HG03575 (cell line): ENCODE measurements around the gene NPY.

Source experiments
- ATAC-seq: cut with Tn5 transposase; IDR thresholded peaks from one replicate; pipeline ENCODE4 v1.9.1; 2021; ENCODE audit not compliant: unreplicated experiment, insufficient number of reproducible peaks, low FRiP score; ENCODE audit errors: extremely low read depth

The NPY gene

GRCh38 chr7:24304494-24305095, 20.6 kb downstream of the NPY start:
- no peak for ATAC-seq

GRCh38 chr7:24307326-24307725, 23.3 kb downstream of the NPY start:
- no peak for ATAC-seq

- no peak for ATAC-seq
Measured at GRCh38 chr7:24312588-24312987, 28.6 kb downstream of the NPY start.

GRCh38 chr7:24313777-24314176, 29.8 kb downstream of the NPY start:
- ATAC-seq = no peak

- no peak for ATAC-seq
Measured at GRCh38 chr7:24316340-24316739, 32.4 kb downstream of the NPY start.

- no peak for ATAC-seq
Measured at GRCh38 chr7:24318326-24318725, 34.3 kb downstream of the NPY start.

- no peak for ATAC-seq
Measured at GRCh38 chr7:24319209-24319608, 35.2 kb downstream of the NPY start.

- ATAC-seq = no peak
Measured at GRCh38 chr7:24323961-24324480, 40.0 kb downstream of the NPY start.

- ATAC-seq = peak; percentile 77
Measured at GRCh38 chr7:24325708-24326107, 41.7 kb downstream of the NPY start.

GRCh38 chr7:24328050-24328449, 44.1 kb downstream of the NPY start:
- no peak for ATAC-seq

GRCh38 chr7:24328894-24329293, 44.9 kb downstream of the NPY start:
- no peak for ATAC-seq

- no peak for ATAC-seq
Measured at GRCh38 chr7:24334012-24334411, 50.0 kb downstream of the NPY start.

- ATAC-seq = no peak
Measured at GRCh38 chr7:24334627-24335026, 50.6 kb downstream of the NPY start.

GRCh38 chr7:24336461-24336860, 52.5 kb downstream of the NPY start:
- no peak for ATAC-seq

- no peak for ATAC-seq
Measured at GRCh38 chr7:24337180-24337579, 53.2 kb downstream of the NPY start.

GRCh38 chr7:24339575-24339974, 55.6 kb downstream of the NPY start:
- no peak for ATAC-seq

GRCh38 chr7:24340727-24341126, 56.7 kb downstream of the NPY start:
- ATAC-seq = no peak
